ENCODE data around the gene LDLRAD4. TPM values are rescaled to one million over a fixed set of nuclear protein-coding genes. Genes with fewer than 3 reads are reported as not detected.

LDLRAD4 gene
- total and polyA plus RNA-seq, 2 donors (not counting 1 experiment from before 2014, with no cell fraction given), result 13.9 to 35.7 TPM

DNA sequence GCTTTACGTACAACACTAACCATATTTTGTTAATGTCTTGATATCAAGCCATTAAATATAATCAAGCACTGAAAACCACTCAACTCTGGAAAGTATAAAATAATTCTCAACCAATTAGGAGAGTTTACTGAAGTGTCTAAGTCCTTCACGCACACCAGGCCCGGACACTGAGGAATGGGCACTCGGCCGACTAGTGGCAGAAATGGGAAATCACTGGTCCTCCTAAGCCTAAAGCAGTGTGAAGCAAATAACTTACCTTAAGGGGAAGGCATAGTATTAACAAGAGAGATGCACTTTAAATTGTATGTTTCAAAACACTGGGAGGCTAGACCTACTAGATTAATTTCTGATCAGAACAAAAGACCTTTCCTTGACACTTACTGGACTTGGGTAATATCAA lies 462.1 kb downstream of the LDLRAD4 start:
- H3K27me3 ChIP-seq (replicated peaks in 1 of 4; ENCODE audit: control extremely low read depth in 1 of 4, control insufficient read depth in 3 of 4, insufficient read depth in 4 of 4, low read length in 3 of 4), result no peaks in the 10 kb centered on the region
- H3K4me1 ChIP-seq (ENCODE audit: control insufficient read depth in 2 of 2, insufficient read depth in 2 of 2, low read length in 2 of 2), result no peaks in the 10 kb centered on the region
- Mint-ChIP-seq H3K4me1 (peaks cover 10% of the 10 kb centered on the region), H3K4me3 (no peak overlapping the region), H3K9me3 (ENCODE audit: insufficient read depth) (no peaks in the 10 kb centered on the region), H3K27ac (no peak overlapping the region), H3K27me3 (no peaks in the 10 kb centered on the region)
- no peak overlapping the region for H3K27ac ChIP-seq (ENCODE audit: low read length in 2 of 2)
- ChIA-PET CTCF (interaction anchor here (0.8 to 1.3 kb wide), 2 partner anchors 122 to 131 kb away, joined by 3 to 4 read pairs; no protein-coding TSS in a partner anchor), POLR2A (no interaction called here)
- no peak overlapping the region for H2AFZ ChIP-seq (ENCODE audit: insufficient read depth, low read depth, low read length, poor library complexity, severe bottlenecking)
- H3K9ac ChIP-seq (ENCODE audit: low read length), result no peak overlapping the region
- H3K9me3 ChIP-seq (ENCODE audit: control extremely low read depth in 1 of 3, control insufficient read depth in 2 of 3, insufficient read depth in 1 of 3, low read length in 2 of 3), result no peaks in the 10 kb centered on the region
- H3K4me2 ChIP-seq (replicated peaks; ENCODE audit: low read depth, low read length, poor library complexity, severe bottlenecking), result no peak overlapping the region
- peaks cover 0 to 6% of the 10 kb centered on the region in 2 experiments for H3K36me3 ChIP-seq (replicated peaks in 1 of 2; ENCODE audit: control extremely low read depth in 1 of 2, control insufficient read depth in 1 of 2, extremely low read depth in 1 of 2, insufficient read depth in 2 of 2, low read length in 1 of 2)
- peak; percentile 21 for TF ChIP-seq CTCF (IDR thresholded peaks at IDR 0.05)
- TF ChIP-seq EZH2 (IDR thresholded peaks at IDR 0.05; ENCODE audit: borderline replicate concordance, insufficient read depth, low read depth, low read length, poor library complexity, severe bottlenecking), result no peak
- intact Hi-C loops (cut with micrococcal nuclease), result no loop called here
- no peaks in the 10 kb centered on the region for H4K20me1 ChIP-seq (ENCODE audit: control insufficient read depth, insufficient read depth, low read length, poor library complexity, severe bottlenecking)
- 92% methylated on average over 4 of the region's 5 CpGs for WGBS (ENCODE audit: insufficient coverage)
- ATAC-seq (ENCODE audit: low read depth) (no peak), DNase-seq (no peak)
- H3K4me3 ChIP-seq (ENCODE audit: control extremely low read depth in 1 of 5, extremely low read depth in 1 of 5, insufficient read depth in 1 of 5, low read depth in 2 of 5, low read length in 4 of 5), result no peak overlapping the region
- peaks cover 13% of the 10 kb centered on the region for H3K79me2 ChIP-seq (ENCODE audit: control insufficient read depth, insufficient read depth, low read length)

DNA sequence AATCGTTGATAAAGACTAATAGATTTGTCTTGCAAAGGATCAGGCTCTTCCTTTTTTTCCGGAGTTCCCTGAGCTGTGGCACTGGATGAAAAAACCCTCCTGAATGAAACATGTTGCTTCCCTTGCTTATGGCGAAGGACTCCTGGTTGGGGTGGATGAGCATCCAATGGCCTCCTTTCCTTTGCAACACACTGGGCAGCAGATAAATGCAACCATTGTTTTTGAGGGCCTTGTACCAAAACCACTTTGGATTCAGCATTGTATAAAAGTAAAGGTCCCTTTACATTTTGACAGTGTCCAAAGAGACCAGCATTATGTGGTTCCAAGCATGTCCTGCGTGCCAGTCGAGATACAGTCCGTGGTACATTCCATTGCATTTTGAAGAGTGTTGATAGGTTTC lies 463.1 kb downstream of the LDLRAD4 start:
- H3K27ac ChIP-seq (ENCODE audit: low read length in 2 of 2), result no peak overlapping the region
- H2AFZ ChIP-seq (ENCODE audit: insufficient read depth, low read depth, low read length, poor library complexity, severe bottlenecking), result no peak overlapping the region
- no peak overlapping the region for H3K4me3 Mint-ChIP-seq
- H3K27me3 ChIP-seq (replicated peaks in 1 of 4; ENCODE audit: control extremely low read depth in 1 of 4, control insufficient read depth in 3 of 4, insufficient read depth in 4 of 4, low read length in 3 of 4), result no peaks in the 10 kb centered on the region
- peaks cover 11% of the 10 kb centered on the region for H3K4me1 Mint-ChIP-seq
- DNase-seq (no peak), ATAC-seq (ENCODE audit: low read depth) (no peak)
- no peak overlapping the region for H3K4me3 ChIP-seq (ENCODE audit: control extremely low read depth in 1 of 5, extremely low read depth in 1 of 5, insufficient read depth in 1 of 5, low read depth in 2 of 5, low read length in 4 of 5)
- H3K27ac Mint-ChIP-seq, result no peak overlapping the region
- intact Hi-C loops (cut with micrococcal nuclease), result no loop called here
- no peaks in the 10 kb centered on the region for H3K27me3 Mint-ChIP-seq
- H4K20me1 ChIP-seq (ENCODE audit: control insufficient read depth, insufficient read depth, low read length, poor library complexity, severe bottlenecking), result no peaks in the 10 kb centered on the region
- H3K9me3 ChIP-seq (ENCODE audit: control extremely low read depth in 1 of 3, control insufficient read depth in 2 of 3, insufficient read depth in 1 of 3, low read length in 2 of 3), result no peaks in the 10 kb centered on the region
- no peak overlapping the region for H3K9ac ChIP-seq (ENCODE audit: low read length)
- CTCF ChIA-PET, result no interaction called here
- H3K79me2 ChIP-seq (ENCODE audit: control insufficient read depth, insufficient read depth, low read length), result peaks cover 24% of the 10 kb centered on the region
- TF ChIP-seq CTCF (IDR thresholded peaks at IDR 0.05) (no peak), EZH2 (IDR thresholded peaks at IDR 0.05; ENCODE audit: borderline replicate concordance, insufficient read depth, low read depth, low read length, poor library complexity, severe bottlenecking) (no peak)
- POLR2A ChIA-PET, result no interaction called here
- no peaks in the 10 kb centered on the region for H3K9me3 Mint-ChIP-seq (ENCODE audit: insufficient read depth)
- H3K4me1 ChIP-seq (ENCODE audit: control insufficient read depth in 2 of 2, insufficient read depth in 2 of 2, low read length in 2 of 2), result no peaks in the 10 kb centered on the region
- peaks cover 0 to 6% of the 10 kb centered on the region in 2 experiments for H3K36me3 ChIP-seq (replicated peaks in 1 of 2; ENCODE audit: control extremely low read depth in 1 of 2, control insufficient read depth in 1 of 2, extremely low read depth in 1 of 2, insufficient read depth in 2 of 2, low read length in 1 of 2)
- WGBS (ENCODE audit: insufficient coverage), result 100% methylated on average over 2 of the region's 6 CpGs
- H3K4me2 ChIP-seq (replicated peaks; ENCODE audit: low read depth, low read length, poor library complexity, severe bottlenecking), result no peak overlapping the region
